ENCODE measurements around the gene RNF150.

The RNF150 gene

DNA sequence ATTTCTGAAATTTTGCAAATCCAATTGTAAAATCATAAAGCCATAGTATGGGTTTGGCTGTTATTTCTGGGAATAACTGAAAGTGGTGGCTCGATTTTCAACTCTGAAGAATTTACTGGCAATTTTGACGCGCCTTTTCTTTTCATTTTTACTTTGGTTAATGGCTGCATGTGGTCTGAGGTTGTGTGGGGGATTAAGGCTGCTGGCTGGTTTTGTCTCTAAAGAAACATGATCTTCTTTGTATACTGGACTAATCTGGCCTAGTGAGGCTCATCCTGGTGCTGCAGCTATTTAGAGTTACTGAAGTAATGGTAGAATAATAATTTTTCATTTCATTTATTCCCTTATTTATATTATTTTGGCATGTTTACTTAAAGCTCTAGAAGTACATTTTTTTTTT is 164.0 kb downstream of the RNF150 start:
- ATAC-seq = no peak
- no peak for TF ChIP-seq ZFP3 (CRISPR knock-in tag; IDR thresholded peaks at IDR 0.05)
- TF ChIP-seq GLIS3 (CRISPR knock-in tag; IDR thresholded peaks at IDR 0.05) = no peak

DNA sequence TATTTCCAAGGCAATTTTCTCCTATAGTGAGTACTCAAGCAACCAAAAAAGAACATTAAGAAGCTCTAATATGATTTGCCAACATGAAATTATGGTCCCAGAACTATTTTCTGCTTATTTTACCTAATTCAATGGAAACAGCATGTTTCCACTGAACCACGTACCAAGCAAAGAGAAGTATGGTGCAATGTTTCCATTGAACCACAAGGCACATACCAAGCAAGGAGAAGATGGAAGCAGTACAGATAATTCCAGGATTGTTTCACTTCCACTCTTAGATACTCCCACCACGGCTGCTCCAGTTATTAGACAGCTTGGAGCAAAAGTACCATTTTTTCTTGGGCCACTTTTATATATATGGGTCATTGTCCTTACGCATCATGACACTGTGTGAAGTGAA is 164.9 kb downstream of the RNF150 start:
- ATAC-seq = no peak
- TF ChIP-seq TCF4 (CRISPR knock-in tag; IDR thresholded peaks at IDR 0.05; ENCODE audit: borderline replicate concordance) (no peak), ESRRG (CRISPR knock-in tag; IDR thresholded peaks at IDR 0.05) (no peak), ZFP3 (CRISPR knock-in tag; IDR thresholded peaks at IDR 0.05) (no peak), ZC3H10 (CRISPR knock-in tag; IDR thresholded peaks at IDR 0.05) (no peak), PPARA (CRISPR knock-in tag; IDR thresholded peaks at IDR 0.05; ENCODE audit: borderline replicate concordance) (no peak), ZNF565 (CRISPR knock-in tag; conservative IDR thresholded peaks at IDR 0.05; ENCODE audit: low read depth) (no peak), CSDC2 (CRISPR knock-in tag; IDR thresholded peaks at IDR 0.05) (no peak), ZFP30 (CRISPR knock-in tag; IDR thresholded peaks at IDR 0.05) (no peak), GLIS3 (CRISPR knock-in tag; IDR thresholded peaks at IDR 0.05) (no peak), OSR1 (CRISPR knock-in tag; IDR thresholded peaks at IDR 0.05) (no peak), ISL1 (CRISPR knock-in tag; IDR thresholded peaks at IDR 0.05) (no peak), ARNTL (CRISPR knock-in tag; IDR thresholded peaks at IDR 0.05; ENCODE audit: borderline replicate concordance, low read depth) (no peak), ZNF70 (CRISPR knock-in tag; IDR thresholded peaks at IDR 0.05) (no peak), BACH2 (CRISPR knock-in tag; IDR thresholded peaks at IDR 0.05; ENCODE audit: borderline replicate concordance) (no peak)
- TF ChIP-seq, protein P1, sequence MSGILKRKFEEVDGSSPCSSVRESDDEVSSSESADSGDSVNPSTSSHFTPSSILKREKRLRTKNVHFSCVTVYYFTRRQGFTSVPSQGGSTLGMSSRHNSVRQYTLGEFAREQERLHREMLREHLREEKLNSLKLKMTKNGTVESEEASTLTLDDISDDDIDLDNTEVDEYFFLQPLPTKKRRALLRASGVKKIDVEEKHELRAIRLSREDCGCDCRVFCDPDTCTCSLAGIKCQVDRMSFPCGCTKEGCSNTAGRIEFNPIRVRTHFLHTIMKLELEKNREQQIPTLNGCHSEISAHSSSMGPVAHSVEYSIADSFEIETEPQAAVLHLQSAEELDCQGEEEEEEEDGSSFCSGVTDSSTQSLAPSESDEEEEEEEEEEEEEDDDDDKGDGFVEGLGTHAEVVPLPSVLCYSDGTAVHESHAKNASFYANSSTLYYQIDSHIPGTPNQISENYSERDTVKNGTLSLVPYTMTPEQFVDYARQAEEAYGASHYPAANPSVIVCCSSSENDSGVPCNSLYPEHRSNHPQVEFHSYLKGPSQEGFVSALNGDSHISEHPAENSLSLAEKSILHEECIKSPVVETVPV (CRISPR knock-in tag; IDR thresholded peaks at IDR 0.05) = no peak
- TF ChIP-seq, protein P2, sequence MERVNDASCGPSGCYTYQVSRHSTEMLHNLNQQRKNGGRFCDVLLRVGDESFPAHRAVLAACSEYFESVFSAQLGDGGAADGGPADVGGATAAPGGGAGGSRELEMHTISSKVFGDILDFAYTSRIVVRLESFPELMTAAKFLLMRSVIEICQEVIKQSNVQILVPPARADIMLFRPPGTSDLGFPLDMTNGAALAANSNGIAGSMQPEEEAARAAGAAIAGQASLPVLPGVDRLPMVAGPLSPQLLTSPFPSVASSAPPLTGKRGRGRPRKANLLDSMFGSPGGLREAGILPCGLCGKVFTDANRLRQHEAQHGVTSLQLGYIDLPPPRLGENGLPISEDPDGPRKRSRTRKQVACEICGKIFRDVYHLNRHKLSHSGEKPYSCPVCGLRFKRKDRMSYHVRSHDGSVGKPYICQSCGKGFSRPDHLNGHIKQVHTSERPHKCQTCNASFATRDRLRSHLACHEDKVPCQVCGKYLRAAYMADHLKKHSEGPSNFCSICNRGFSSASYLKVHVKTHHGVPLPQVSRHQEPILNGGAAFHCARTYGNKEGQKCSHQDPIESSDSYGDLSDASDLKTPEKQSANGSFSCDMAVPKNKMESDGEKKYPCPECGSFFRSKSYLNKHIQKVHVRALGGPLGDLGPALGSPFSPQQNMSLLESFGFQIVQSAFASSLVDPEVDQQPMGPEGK (CRISPR knock-in tag; IDR thresholded peaks at IDR 0.05; ENCODE audit: borderline replicate concordance) = no peak
- TF ChIP-seq, protein P3, sequence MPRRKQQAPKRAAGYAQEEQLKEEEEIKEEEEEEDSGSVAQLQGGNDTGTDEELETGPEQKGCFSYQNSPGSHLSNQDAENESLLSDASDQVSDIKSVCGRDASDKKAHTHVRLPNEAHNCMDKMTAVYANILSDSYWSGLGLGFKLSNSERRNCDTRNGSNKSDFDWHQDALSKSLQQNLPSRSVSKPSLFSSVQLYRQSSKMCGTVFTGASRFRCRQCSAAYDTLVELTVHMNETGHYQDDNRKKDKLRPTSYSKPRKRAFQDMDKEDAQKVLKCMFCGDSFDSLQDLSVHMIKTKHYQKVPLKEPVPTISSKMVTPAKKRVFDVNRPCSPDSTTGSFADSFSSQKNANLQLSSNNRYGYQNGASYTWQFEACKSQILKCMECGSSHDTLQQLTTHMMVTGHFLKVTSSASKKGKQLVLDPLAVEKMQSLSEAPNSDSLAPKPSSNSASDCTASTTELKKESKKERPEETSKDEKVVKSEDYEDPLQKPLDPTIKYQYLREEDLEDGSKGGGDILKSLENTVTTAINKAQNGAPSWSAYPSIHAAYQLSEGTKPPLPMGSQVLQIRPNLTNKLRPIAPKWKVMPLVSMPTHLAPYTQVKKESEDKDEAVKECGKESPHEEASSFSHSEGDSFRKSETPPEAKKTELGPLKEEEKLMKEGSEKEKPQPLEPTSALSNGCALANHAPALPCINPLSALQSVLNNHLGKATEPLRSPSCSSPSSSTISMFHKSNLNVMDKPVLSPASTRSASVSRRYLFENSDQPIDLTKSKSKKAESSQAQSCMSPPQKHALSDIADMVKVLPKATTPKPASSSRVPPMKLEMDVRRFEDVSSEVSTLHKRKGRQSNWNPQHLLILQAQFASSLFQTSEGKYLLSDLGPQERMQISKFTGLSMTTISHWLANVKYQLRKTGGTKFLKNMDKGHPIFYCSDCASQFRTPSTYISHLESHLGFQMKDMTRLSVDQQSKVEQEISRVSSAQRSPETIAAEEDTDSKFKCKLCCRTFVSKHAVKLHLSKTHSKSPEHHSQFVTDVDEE (CRISPR knock-in tag; IDR thresholded peaks at IDR 0.05) = no peak
- TF ChIP-seq, protein P4, sequence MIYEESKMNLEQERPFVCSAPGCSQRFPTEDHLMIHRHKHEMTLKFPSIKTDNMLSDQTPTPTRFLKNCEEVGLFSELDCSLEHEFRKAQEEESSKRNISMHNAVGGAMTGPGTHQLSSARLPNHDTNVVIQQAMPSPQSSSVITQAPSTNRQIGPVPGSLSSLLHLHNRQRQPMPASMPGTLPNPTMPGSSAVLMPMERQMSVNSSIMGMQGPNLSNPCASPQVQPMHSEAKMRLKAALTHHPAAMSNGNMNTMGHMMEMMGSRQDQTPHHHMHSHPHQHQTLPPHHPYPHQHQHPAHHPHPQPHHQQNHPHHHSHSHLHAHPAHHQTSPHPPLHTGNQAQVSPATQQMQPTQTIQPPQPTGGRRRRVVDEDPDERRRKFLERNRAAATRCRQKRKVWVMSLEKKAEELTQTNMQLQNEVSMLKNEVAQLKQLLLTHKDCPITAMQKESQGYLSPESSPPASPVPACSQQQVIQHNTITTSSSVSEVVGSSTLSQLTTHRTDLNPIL (CRISPR knock-in tag; IDR thresholded peaks at IDR 0.05; ENCODE audit: low read depth) = no peak
- TF ChIP-seq, protein P5, sequence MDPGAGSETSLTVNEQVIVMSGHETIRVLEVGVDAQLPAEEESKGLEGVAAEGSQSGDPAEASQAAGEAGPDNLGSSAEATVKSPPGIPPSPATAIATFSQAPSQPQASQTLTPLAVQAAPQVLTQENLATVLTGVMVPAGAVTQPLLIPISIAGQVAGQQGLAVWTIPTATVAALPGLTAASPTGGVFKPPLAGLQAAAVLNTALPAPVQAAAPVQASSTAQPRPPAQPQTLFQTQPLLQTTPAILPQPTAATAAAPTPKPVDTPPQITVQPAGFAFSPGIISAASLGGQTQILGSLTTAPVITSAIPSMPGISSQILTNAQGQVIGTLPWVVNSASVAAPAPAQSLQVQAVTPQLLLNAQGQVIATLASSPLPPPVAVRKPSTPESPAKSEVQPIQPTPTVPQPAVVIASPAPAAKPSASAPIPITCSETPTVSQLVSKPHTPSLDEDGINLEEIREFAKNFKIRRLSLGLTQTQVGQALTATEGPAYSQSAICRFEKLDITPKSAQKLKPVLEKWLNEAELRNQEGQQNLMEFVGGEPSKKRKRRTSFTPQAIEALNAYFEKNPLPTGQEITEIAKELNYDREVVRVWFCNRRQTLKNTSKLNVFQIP (CRISPR knock-in tag; IDR thresholded peaks at IDR 0.05; ENCODE audit: borderline replicate concordance, low read depth) = no peak

DNA sequence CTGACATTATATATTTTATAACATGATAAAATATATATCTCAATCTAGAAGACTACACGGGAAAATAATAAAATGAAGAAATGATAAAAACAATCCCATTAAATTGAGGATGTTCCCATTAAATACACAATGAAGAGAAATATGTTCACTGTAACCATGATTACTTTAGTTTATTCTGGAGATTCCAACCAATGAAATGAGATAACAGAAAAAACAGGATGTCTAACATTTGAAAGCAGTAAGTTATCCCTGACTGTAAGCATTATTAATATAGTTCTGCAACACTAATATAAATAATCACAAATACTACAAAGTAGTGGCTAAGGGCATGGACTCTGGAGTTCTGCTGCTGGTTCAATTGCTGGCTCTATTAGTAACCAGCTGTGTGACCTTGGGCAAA is 169.4 kb downstream of the RNF150 start:
- ATAC-seq = no peak
- TF ChIP-seq, protein P4 (CRISPR knock-in tag; IDR thresholded peaks at IDR 0.05; ENCODE audit: low read depth) = no peak
- TF ChIP-seq ZNF565 (CRISPR knock-in tag; conservative IDR thresholded peaks at IDR 0.05; ENCODE audit: low read depth) = no peak
- no peak for TF ChIP-seq ARNTL (CRISPR knock-in tag; IDR thresholded peaks at IDR 0.05; ENCODE audit: borderline replicate concordance, low read depth)
- no peak for TF ChIP-seq ZC3H10 (CRISPR knock-in tag; IDR thresholded peaks at IDR 0.05)
- TF ChIP-seq TOX (CRISPR knock-in tag; IDR thresholded peaks at IDR 0.05; ENCODE audit: borderline replicate concordance) = no peak
- TF ChIP-seq ZNF8 (CRISPR knock-in tag; IDR thresholded peaks at IDR 0.05) = no peak
- no peak for TF ChIP-seq BACH2 (CRISPR knock-in tag; IDR thresholded peaks at IDR 0.05; ENCODE audit: borderline replicate concordance)
- TF ChIP-seq CSDC2 (CRISPR knock-in tag; IDR thresholded peaks at IDR 0.05) = no peak
- TF ChIP-seq OSR1 (CRISPR knock-in tag; IDR thresholded peaks at IDR 0.05) = no peak

All from SK-N-SH treated with all-trans-retinoic acid at 6 μM for 48 hours (cell line).